Panc1 (cell line): ENCODE results near the gene CCNG2. TPM values are rescaled to one million over a fixed set of nuclear protein-coding genes. Genes with fewer than 3 reads are reported as not detected.
"Not testable (repeated sequence)": the region's sequence is repeated elsewhere in the genome, so short reads cannot be mapped to it uniquely, and the experiment has no call there.

Experiments
- ATAC-seq: fragments of 200-7000 bp; cut with Tn5 transposase; 2 replicates; pipeline ENCODE4 v1.9.1; 2020; ENCODE audit warnings: mild to moderate bottlenecking, moderate library complexity
- BruUV-seq: library from RNA; stranded (reverse); fragments of 400-500 nt; replicated peaks from 2 replicates; lab custom pipeline; 2021; lab: Mats Ljungman, UMichigan
- CTCF ChIA-PET: fragments of 300-600 bp; sonication (Branson Sonifier 250); formaldehyde crosslinking; loops from one replicate; lab custom pipeline; 2022; ENCODE audit warnings: antibody characterized with exemption; lab: Charles Lee
- POLR2A ChIA-PET: fragments of 300-600 bp; sonication (Branson Sonifier 250); formaldehyde crosslinking; loops from one replicate; lab custom pipeline; 2022; ENCODE audit warnings: antibody characterized with exemption; lab: Charles Lee
- DNase-seq: peaks from one replicate; pipeline ENCODE4 v3.0.0-alpha.2; 2010; ENCODE audit warnings: low read depth, low spot score
- H3K27ac ChIP-seq: 2 replicates; pipeline ENCODE4 v1.5.1; 2011; ENCODE audit warnings: mild to moderate bottlenecking, low read length, inconsistent platforms
- H3K27me3 ChIP-seq: fragments of 200-500 bp; sonication (Bioruptor generic); 2 replicates; pipeline ENCODE4 v1.6.0; 2014; ENCODE audit warnings: low read length, inconsistent platforms; ENCODE audit not compliant: control insufficient read depth, insufficient read depth
- H3K36me3 ChIP-seq: fragments of 200-500 bp; sonication (Bioruptor generic); 2 replicates; pipeline ENCODE4 v1.5.1; 2014; ENCODE audit warnings: inconsistent platforms, mild to moderate bottlenecking, low read length, moderate library complexity; ENCODE audit not compliant: control insufficient read depth, insufficient read depth
- H3K4me1 ChIP-seq: 2 replicates; pipeline ENCODE4 v1.5.1; 2011; ENCODE audit warnings: inconsistent platforms, mild to moderate bottlenecking, low read length, moderate library complexity; ENCODE audit not compliant: control insufficient read depth, insufficient read depth
- H3K4me3 ChIP-seq, 2 experiments: 2 replicates each; pipeline ENCODE4 v1.5.1; 2011 to 2012; ENCODE audit warnings: low read depth in 2 of 2, low read length in 2 of 2, mild to moderate bottlenecking in 2 of 2, inconsistent platforms in 1 of 2, moderate library complexity in 1 of 2
- H3K9me3 ChIP-seq: fragments of 200-500 bp; sonication (Bioruptor generic); 2 replicates; pipeline ENCODE4 v1.5.1; 2014; ENCODE audit warnings: low read depth, mild to moderate bottlenecking, inconsistent platforms, low read length, moderate library complexity; ENCODE audit not compliant: control insufficient read depth, insufficient read depth
- POLR2AphosphoS5 ChIP-seq: IDR thresholded peaks from 2 replicates; pipeline ENCODE4 v1.6.1; 2012; ENCODE audit warnings: mild to moderate bottlenecking, low read depth, low read length, moderate library complexity
- SIN3A ChIP-seq: IDR thresholded peaks from 2 replicates; pipeline ENCODE4 v1.6.1; 2012; ENCODE audit warnings: low read depth, mild to moderate bottlenecking, low read length, moderate library complexity, borderline replicate concordance; ENCODE audit not compliant: insufficient read depth
- TCF7L2 ChIP-seq: IDR thresholded peaks from 2 replicates; pipeline ENCODE4 v1.6.1; 2011; ENCODE audit warnings: mild to moderate bottlenecking, low read depth, low read length, inconsistent platforms
- in situ Hi-C: cut with HindIII; loops from 2 replicates; pipeline ENCODE4 v1.10.0; 2016; ENCODE audit warnings: low sequenced_read_pairs, low pct_unique_long_range_greater_than_20kb
- intact Hi-C: fragments of 100-400 bp; cut with micrococcal nuclease; formaldehyde crosslinking; loops from one replicate; pipeline ENCODE4 v1.10.0; 2022; ENCODE audit not compliant: unreplicated experiment
- total RNA-seq: library from RNA; stranded (reverse); gene quantifications from one replicate; pipeline ENCODE4 v1.2.1, GENCODE V29; 2021; ENCODE audit not compliant: unreplicated experiment
- TF ChIP-seq, protein P1 (sequence below): fragments of 450-650 bp; IDR thresholded peaks from 2 replicates; pipeline ENCODE4 v1.5.1; 2017; ENCODE audit warnings: mild to moderate bottlenecking
- TF ChIP-seq, protein P2 (sequence below), 2 experiments: IDR thresholded peaks; 2 replicates each; pipeline ENCODE4 v1.6.1; 2011 to 2012; ENCODE audit warnings: low read depth in 2 of 2, control low read depth in 1 of 2, low read length in 1 of 2, mild to moderate bottlenecking in 1 of 2, moderate library complexity in 1 of 2; ENCODE audit not compliant: insufficient read depth in 1 of 2

CCNG2 gene
- total RNA-seq, 1 experiment from 2014 or later: 18.4 TPM

DNA sequence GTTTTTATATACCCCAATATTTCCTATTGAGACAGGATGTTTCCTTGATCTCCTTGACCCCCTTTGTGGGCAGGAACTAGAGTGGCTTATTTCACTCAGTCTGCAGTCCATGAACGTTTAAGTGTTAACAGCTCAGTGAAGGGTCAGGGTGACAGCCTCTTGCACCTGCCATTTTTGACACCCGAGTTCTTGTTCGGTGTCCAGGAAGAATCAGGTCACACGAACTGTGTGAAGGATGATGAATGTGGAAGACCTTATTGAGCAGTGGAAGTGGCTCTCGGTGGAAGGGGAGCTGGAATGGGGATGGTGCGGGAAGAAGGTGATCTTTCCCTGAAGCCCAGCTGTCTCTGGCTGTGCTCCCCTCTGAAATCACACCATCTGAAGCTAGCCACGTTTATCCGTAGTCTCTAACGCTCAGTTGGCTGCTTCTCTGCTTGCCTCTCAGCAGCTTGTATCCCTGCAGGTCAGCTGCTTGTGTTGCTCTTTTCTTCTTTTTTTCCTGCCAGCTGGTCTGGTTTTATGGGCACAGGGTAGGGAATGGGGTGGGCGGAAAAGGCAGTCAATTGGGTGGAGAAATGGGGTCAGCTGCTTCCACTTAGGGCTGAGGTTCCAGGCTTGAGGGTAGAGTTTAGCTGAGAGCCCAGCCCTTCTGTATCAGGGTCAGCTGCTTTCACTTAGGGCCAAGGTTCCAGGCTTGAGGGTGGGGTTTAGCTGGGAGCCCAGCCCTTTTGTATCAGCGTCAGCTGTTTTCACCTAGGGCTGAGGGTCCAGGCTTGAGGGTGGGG, 29.0 kb upstream of the CCNG2 start:
- intact Hi-C loops: no loop called here
- DNase-seq (no peak), ATAC-seq (no peak)
- no peak overlapping the region for H3K4me3 ChIP-seq
- ChIA-PET POLR2A (interaction anchor here (0.6 kb wide), 1 partner anchor 965 kb away, joined by 4 read pairs; no protein-coding TSS in a partner anchor), CTCF (no interaction called here)
- no TSS peak for BruUV-seq
- no peaks in the 10 kb centered on the region for H3K36me3 ChIP-seq
- no peak for TF ChIP-seq TCF7L2
- TF ChIP-seq, protein P1, sequence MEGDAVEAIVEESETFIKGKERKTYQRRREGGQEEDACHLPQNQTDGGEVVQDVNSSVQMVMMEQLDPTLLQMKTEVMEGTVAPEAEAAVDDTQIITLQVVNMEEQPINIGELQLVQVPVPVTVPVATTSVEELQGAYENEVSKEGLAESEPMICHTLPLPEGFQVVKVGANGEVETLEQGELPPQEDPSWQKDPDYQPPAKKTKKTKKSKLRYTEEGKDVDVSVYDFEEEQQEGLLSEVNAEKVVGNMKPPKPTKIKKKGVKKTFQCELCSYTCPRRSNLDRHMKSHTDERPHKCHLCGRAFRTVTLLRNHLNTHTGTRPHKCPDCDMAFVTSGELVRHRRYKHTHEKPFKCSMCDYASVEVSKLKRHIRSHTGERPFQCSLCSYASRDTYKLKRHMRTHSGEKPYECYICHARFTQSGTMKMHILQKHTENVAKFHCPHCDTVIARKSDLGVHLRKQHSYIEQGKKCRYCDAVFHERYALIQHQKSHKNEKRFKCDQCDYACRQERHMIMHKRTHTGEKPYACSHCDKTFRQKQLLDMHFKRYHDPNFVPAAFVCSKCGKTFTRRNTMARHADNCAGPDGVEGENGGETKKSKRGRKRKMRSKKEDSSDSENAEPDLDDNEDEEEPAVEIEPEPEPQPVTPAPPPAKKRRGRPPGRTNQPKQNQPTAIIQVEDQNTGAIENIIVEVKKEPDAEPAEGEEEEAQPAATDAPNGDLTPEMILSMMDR: no peak
- TF ChIP-seq, protein P2, sequence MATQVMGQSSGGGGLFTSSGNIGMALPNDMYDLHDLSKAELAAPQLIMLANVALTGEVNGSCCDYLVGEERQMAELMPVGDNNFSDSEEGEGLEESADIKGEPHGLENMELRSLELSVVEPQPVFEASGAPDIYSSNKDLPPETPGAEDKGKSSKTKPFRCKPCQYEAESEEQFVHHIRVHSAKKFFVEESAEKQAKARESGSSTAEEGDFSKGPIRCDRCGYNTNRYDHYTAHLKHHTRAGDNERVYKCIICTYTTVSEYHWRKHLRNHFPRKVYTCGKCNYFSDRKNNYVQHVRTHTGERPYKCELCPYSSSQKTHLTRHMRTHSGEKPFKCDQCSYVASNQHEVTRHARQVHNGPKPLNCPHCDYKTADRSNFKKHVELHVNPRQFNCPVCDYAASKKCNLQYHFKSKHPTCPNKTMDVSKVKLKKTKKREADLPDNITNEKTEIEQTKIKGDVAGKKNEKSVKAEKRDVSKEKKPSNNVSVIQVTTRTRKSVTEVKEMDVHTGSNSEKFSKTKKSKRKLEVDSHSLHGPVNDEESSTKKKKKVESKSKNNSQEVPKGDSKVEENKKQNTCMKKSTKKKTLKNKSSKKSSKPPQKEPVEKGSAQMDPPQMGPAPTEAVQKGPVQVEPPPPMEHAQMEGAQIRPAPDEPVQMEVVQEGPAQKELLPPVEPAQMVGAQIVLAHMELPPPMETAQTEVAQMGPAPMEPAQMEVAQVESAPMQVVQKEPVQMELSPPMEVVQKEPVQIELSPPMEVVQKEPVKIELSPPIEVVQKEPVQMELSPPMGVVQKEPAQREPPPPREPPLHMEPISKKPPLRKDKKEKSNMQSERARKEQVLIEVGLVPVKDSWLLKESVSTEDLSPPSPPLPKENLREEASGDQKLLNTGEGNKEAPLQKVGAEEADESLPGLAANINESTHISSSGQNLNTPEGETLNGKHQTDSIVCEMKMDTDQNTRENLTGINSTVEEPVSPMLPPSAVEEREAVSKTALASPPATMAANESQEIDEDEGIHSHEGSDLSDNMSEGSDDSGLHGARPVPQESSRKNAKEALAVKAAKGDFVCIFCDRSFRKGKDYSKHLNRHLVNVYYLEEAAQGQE (IDR thresholded peaks at IDR 0.05; ENCODE audit: insufficient read depth in 1 of 2, low read depth in 2 of 2, low read length in 1 of 2): no peak
- no peak for TF ChIP-seq SIN3A
- no peak for TF ChIP-seq POLR2AphosphoS5
- no peaks in the 10 kb centered on the region for H3K9me3 ChIP-seq
- H3K27me3 ChIP-seq: no peaks in the 10 kb centered on the region
- H3K4me1 ChIP-seq: no peaks in the 10 kb centered on the region
- in situ Hi-C loops: no loop called here
- no peak overlapping the region for H3K27ac ChIP-seq

DNA sequence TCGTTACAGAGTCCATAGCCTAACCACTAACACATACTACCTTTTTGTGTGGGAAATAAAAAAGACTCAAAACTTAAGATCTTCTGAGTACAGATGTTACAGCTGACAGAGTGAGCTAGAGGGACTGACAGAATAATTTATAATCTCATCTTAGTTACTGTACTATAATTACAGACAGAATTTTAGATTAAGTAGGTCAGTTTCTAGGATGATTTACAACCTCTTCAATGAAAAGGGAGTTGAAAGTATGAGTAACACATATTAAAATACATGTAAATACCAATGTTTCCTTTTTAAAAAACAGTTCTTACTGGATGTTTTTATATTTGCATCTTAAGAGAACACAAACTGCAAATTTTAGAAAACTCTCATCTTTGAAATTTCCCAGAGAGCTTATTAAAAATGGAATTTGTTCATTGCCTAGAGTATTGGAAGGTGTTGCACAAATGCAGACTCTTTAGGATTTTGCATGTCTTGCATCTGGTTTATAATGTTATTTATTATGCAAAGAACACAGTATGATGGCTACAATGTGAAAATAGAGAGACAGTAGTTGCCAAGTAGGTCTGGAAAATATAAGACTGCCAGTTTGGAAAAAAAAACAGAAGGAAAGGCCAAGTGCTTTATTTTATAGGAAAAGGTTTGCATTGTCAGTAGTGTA, 24.2 kb upstream of the CCNG2 start:
- Histone ChIP-seq H3K27ac (no peak overlapping the region), H3K9me3 (no peaks in the 10 kb centered on the region), H3K4me3 (no peak overlapping the region), H3K27me3 (no peaks in the 10 kb centered on the region), H3K4me1 (no peaks in the 10 kb centered on the region), H3K36me3 (no peaks in the 10 kb centered on the region)
- intact Hi-C loops (no loop called here), in situ Hi-C loops (no loop called here)
- POLR2A ChIA-PET: no interaction called here
- no TSS peak for BruUV-seq
- ATAC-seq (no peak), DNase-seq (no peak)
- TF ChIP-seq POLR2AphosphoS5: no peak
- no peak for TF ChIP-seq SIN3A
- TF ChIP-seq TCF7L2: no peak
- TF ChIP-seq, protein P2 (IDR thresholded peaks at IDR 0.05; ENCODE audit: insufficient read depth in 1 of 2, low read depth in 2 of 2, low read length in 1 of 2): no peak
- TF ChIP-seq, protein P1: no peak
- CTCF ChIA-PET: no interaction called here

DNA sequence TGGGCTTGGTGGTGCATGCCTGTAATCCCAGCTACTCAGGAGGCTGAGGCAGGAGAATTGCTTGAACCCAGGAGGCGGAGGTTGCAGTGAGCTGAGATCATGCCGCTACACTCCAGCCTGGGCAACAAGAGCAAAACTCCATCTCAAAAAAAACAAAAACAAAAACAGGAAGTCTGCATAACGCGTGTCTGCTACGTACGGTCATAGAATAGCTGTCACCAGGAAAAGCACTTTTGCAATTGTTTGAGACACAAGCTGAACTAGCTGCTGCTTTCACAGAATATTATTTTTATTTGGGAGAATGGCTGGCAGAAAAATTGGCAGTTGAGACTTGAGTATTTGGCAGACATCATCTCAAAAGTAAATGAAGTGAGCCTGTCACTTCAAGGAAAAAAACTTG, 19.6 kb upstream of the CCNG2 start:
- intact Hi-C loops, H3K9me3 ChIP-seq, H3K4me3 ChIP-seq, H3K27me3 ChIP-seq, H3K36me3 ChIP-seq, H3K4me1 ChIP-seq, in situ Hi-C loops, H3K27ac ChIP-seq, ATAC-seq, BruUV-seq, DNase-seq, POLR2A ChIA-PET, CTCF ChIA-PET: not testable (repeated sequence)
